Natural killer cell (primary cell): ENCODE data around the gene TLR10. TPM values are rescaled to one million over a fixed set of nuclear protein-coding genes. Genes with fewer than 3 reads are reported as not detected.

ENCODE experiments used
- ATAC-seq, 3 donors: fragments of 150-1000 bp in 2 of 3; fragments of 200-7000 bp in 1 of 3; cut with Tn5 transposase; 1 replicate in 1 of 3; 2 replicates in 2 of 3; pipeline ENCODE4 v1.10.0; 2021; ENCODE audit warnings: mild to moderate bottlenecking in 2 of 3, moderate library complexity in 2 of 3
- DNase-seq, 2 donors: peaks; one replicate each; pipeline versions ENCODE4 v3.0.0 to v3.0.0-alpha.2; 2013 to 2021; ENCODE audit warnings: mixed read lengths in 1 of 2
- H3K27ac ChIP-seq: one replicate; pipeline ENCODE4 v1.5.1; 2013; ENCODE audit warnings: mild to moderate bottlenecking, low read length
- H3K27me3 ChIP-seq: one replicate; pipeline ENCODE4 v1.6.1; 2013; ENCODE audit warnings: low read length; ENCODE audit not compliant: control insufficient read depth, insufficient read depth
- H3K36me3 ChIP-seq: one replicate; pipeline ENCODE4 v1.6.1; 2013; ENCODE audit warnings: low read length; ENCODE audit not compliant: control insufficient read depth, insufficient read depth
- H3K4me1 ChIP-seq: one replicate; pipeline ENCODE4 v1.6.1; 2013; ENCODE audit warnings: low read length; ENCODE audit not compliant: control insufficient read depth, insufficient read depth
- H3K4me3 ChIP-seq: one replicate; pipeline ENCODE4 v1.5.1; 2013; ENCODE audit warnings: low read length
- H3K9me3 ChIP-seq: one replicate; pipeline ENCODE4 v1.6.1; 2013; ENCODE audit warnings: low read length; ENCODE audit not compliant: control insufficient read depth, insufficient read depth
- H3K27ac Mint-ChIP-seq, 2 donors: one replicate each; pipeline ENCODE4 v1.8.0; 2022; ENCODE audit warnings: mild to moderate bottlenecking in 2 of 2, mixed read lengths in 2 of 2, moderate library complexity in 1 of 2
- H3K27me3 Mint-ChIP-seq, 2 donors: one replicate each; pipeline ENCODE4 v1.8.0; 2022; ENCODE audit warnings: low read depth in 2 of 2, mixed read lengths in 2 of 2
- H3K36me3 Mint-ChIP-seq: one replicate; pipeline ENCODE4 v1.8.0; 2022; ENCODE audit warnings: mixed read lengths
- H3K4me1 Mint-ChIP-seq, 2 donors: one replicate each; pipeline ENCODE4 v1.8.0; 2022; ENCODE audit warnings: mixed read lengths in 2 of 2
- H3K4me3 Mint-ChIP-seq: one replicate; pipeline ENCODE4 v1.8.0; 2022; ENCODE audit warnings: mild to moderate bottlenecking, moderate library complexity, mixed read lengths
- H3K9me3 Mint-ChIP-seq, 2 donors: one replicate each; pipeline ENCODE4 v1.8.0; 2022; ENCODE audit warnings: mixed read lengths in 2 of 2
- CTCF ChIP-seq: fragments of 200-600 bp; IDR thresholded peaks from one replicate; pipeline ENCODE4 v1.8.0; 2022; ENCODE audit warnings: antibody characterized with exemption
- WGBS: methylation state at CpG from one replicate; pipeline ENCODE4 v1.1.7; 2013; ENCODE audit warnings: missing lambda C conversion rate; ENCODE audit not compliant: insufficient coverage; 5-methylcytosine and 5-hydroxymethylcytosine counted together
- intact Hi-C: fragments of 100-400 bp; cut with micrococcal nuclease; formaldehyde crosslinking; loops from one replicate; pipeline ENCODE4 v1.14.2; 2022
- total RNA-seq, 4 donors: library from RNA; stranded (reverse); fragments of 120-200 nt in 1 of 4; gene quantifications; one replicate each; pipeline versions ENCODE4 v1.2.3 to v1.2.4, GENCODE V29; 2013 to 2022

The TLR10 gene
- total RNA-seq, 3 donors from 2014 or later (not counting 1 experiment from before 2014, with no cell fraction given): 0.31 to 0.63 (median 0.59) TPM

GRCh38 chr4:38724475-38724808 is 58.3 kb downstream of the TLR10 start:
- Mint-ChIP-seq H3K9me3 (no peaks in the 10 kb centered on the region), H3K36me3 (no peaks in the 10 kb centered on the region), H3K4me1 (peaks cover 19 to 20% of the 10 kb centered on the region in 2 donors), H3K4me3 (no peak overlapping the region), H3K27ac (no peak overlapping the region), H3K27me3 (no peaks in the 10 kb centered on the region)
- intact Hi-C loops: no loop called here
- TF ChIP-seq CTCF: no peak
- no peaks in the 10 kb centered on the region for H3K27me3 ChIP-seq
- DNase-seq (no peak), ATAC-seq (no peak)
- no peaks in the 10 kb centered on the region for H3K9me3 ChIP-seq
- no peak overlapping the region for H3K4me3 ChIP-seq
- no peaks in the 10 kb centered on the region for H3K36me3 ChIP-seq
- H3K27ac ChIP-seq: no peak overlapping the region
- H3K4me1 ChIP-seq: peaks cover 14% of the 10 kb centered on the region
- WGBS: 79% methylated on average over 3 of the region's 3 CpGs

- ATAC-seq (no peak), DNase-seq (no peak)
- Mint-ChIP-seq H3K27me3 (no peaks in the 10 kb centered on the region), H3K4me1 (peaks cover 16 to 17% of the 10 kb centered on the region in 2 donors), H3K36me3 (no peaks in the 10 kb centered on the region), H3K27ac (no peak overlapping the region), H3K4me3 (no peak overlapping the region), H3K9me3 (no peaks in the 10 kb centered on the region)
- Histone ChIP-seq H3K4me3 (no peak overlapping the region), H3K9me3 (no peaks in the 10 kb centered on the region), H3K36me3 (no peaks in the 10 kb centered on the region), H3K27me3 (no peaks in the 10 kb centered on the region), H3K4me1 (peaks cover 12% of the 10 kb centered on the region), H3K27ac (no peak overlapping the region)
- TF ChIP-seq CTCF: no peak
- intact Hi-C loops: no loop called here
- WGBS: 84% methylated on average over 7 of the region's 7 CpGs
Observed at GRCh38 chr4:38723726-38724474, 58.9 kb downstream of the TLR10 start.

- ATAC-seq: no peak
- no peaks in the 10 kb centered on the region for H3K36me3 Mint-ChIP-seq
- no peak for DNase-seq
- Histone ChIP-seq H3K4me3 (no peak overlapping the region), H3K36me3 (no peaks in the 10 kb centered on the region), H3K27ac (no peak overlapping the region), H3K27me3 (no peaks in the 10 kb centered on the region), H3K9me3 (no peaks in the 10 kb centered on the region), H3K4me1 (peaks cover 4% of the 10 kb centered on the region)
- H3K4me3 Mint-ChIP-seq: no peak overlapping the region
- peaks cover 8 to 9% of the 10 kb centered on the region in 2 donors for H3K4me1 Mint-ChIP-seq
- intact Hi-C loops: no loop called here
- no peak for TF ChIP-seq CTCF
- WGBS: 85% methylated on average over 4 of the region's 4 CpGs
- H3K27ac Mint-ChIP-seq: no peak overlapping the region
- H3K27me3 Mint-ChIP-seq: no peaks in the 10 kb centered on the region
- no peaks in the 10 kb centered on the region for H3K9me3 Mint-ChIP-seq
Observed at GRCh38 chr4:38723114-38723513, 59.7 kb downstream of the TLR10 start.

Other genes starting within 250 kb of the TLR10 start
- gene KLF3, start 118.8 kb downstream of the TLR10 start, total RNA-seq: 100 to 1,000 TPM; 109 to 114 (median 112) TPM
- gene TLR1, start 21.8 kb upstream of the TLR10 start, total RNA-seq: 10 to 100 TPM; 25.6 to 51.5 (median 30.0) TPM
- 1 to 10 TPM; 6.3 to 9.8 (median 6.8) TPM for gene TLR6, start 73.8 kb upstream of the TLR10 start, total RNA-seq
- gene FAM114A1, start 84.8 kb upstream of the TLR10 start, total RNA-seq: under 1 TPM in 2 of 3 donors, not detected in 1; 0.31 to 0.70 TPM
- 10 to 100 TPM; 13.8 to 22.3 (median 16.8) TPM for gene TMEM156, start 249.4 kb upstream of the TLR10 start, total RNA-seq